H9 (cell line): Measurements from ENCODE around the gene NFATC1. TPM values are rescaled to one million over a fixed set of nuclear protein-coding genes. Genes with fewer than 3 reads are reported as not detected.

Source experiments
- DNase-seq: peaks from one replicate; pipeline ENCODE4 v3.0.0-alpha.2; 2017
- H2AFZ ChIP-seq: one replicate; pipeline ENCODE4 v1.6.1; 2013; ENCODE audit warnings: mild to moderate bottlenecking, low read length, control low read depth, moderate library complexity
- H2AK5ac ChIP-seq: 2 replicates; pipeline ENCODE4 v1.6.1; 2013; ENCODE audit warnings: low read length, control low read depth, mixed read lengths; ENCODE audit not compliant: insufficient read length
- H2BK120ac ChIP-seq: one replicate; pipeline ENCODE4 v1.6.1; 2013; ENCODE audit warnings: low read depth, mild to moderate bottlenecking, low read length, control low read depth, inconsistent platforms; ENCODE audit not compliant: poor library complexity, severe bottlenecking
- H2BK12ac ChIP-seq: 2 replicates; pipeline ENCODE4 v1.6.1; 2013; ENCODE audit warnings: low read length, control low read depth, mixed read lengths, low read depth; ENCODE audit not compliant: insufficient read length
- H2BK15ac ChIP-seq: 2 replicates; pipeline ENCODE4 v1.6.1; 2013; ENCODE audit warnings: low read depth, low read length, control low read depth
- H2BK20ac ChIP-seq: one replicate; pipeline ENCODE4 v1.6.1; 2013; ENCODE audit warnings: low read depth, mild to moderate bottlenecking, low read length, control low read depth, inconsistent platforms; ENCODE audit not compliant: poor library complexity, severe bottlenecking
- H2BK5ac ChIP-seq: 2 replicates; pipeline ENCODE4 v1.6.1; 2013; ENCODE audit warnings: low read length, control low read depth, mixed read lengths; ENCODE audit not compliant: insufficient read length
- H3K14ac ChIP-seq: 2 replicates; pipeline ENCODE4 v1.6.1; 2013; ENCODE audit warnings: low read length, control low read depth; ENCODE audit not compliant: insufficient read depth
- H3K18ac ChIP-seq: 2 replicates; pipeline ENCODE4 v1.6.1; 2013; ENCODE audit warnings: low read depth, mild to moderate bottlenecking, mixed read lengths, low read length, control low read depth; ENCODE audit not compliant: insufficient read length
- H3K23ac ChIP-seq: 2 replicates; pipeline ENCODE4 v1.6.1; 2013; ENCODE audit warnings: low read length, control low read depth, mixed read lengths, low read depth; ENCODE audit not compliant: insufficient read length
- H3K23me2 ChIP-seq: 2 replicates; pipeline ENCODE4 v1.6.1; 2013; ENCODE audit warnings: low read depth, mild to moderate bottlenecking, mixed read lengths, low read length, control low read depth; ENCODE audit not compliant: insufficient read length, poor library complexity, severe bottlenecking
- H3K27ac ChIP-seq: 2 replicates; pipeline ENCODE4 v1.5.1; 2013; ENCODE audit warnings: low read length, control low read depth, mixed read lengths, low read depth; ENCODE audit not compliant: insufficient read length
- H3K27me3 ChIP-seq: 2 replicates; pipeline ENCODE4 v1.6.1; 2013; ENCODE audit warnings: low read length, control low read depth, inconsistent platforms; ENCODE audit not compliant: insufficient read depth
- H3K4ac ChIP-seq: 2 replicates; pipeline ENCODE4 v1.6.1; 2013; ENCODE audit warnings: low read depth, mild to moderate bottlenecking, control low read depth, inconsistent platforms, low read length, moderate library complexity
- H3K4me1 ChIP-seq: 2 replicates; pipeline ENCODE4 v1.6.1; 2013; ENCODE audit warnings: low read length, control low read depth, inconsistent platforms; ENCODE audit not compliant: insufficient read depth
- H3K4me2 ChIP-seq: 2 replicates; pipeline ENCODE4 v1.6.1; 2013; ENCODE audit warnings: low read length, control low read depth, mixed read lengths; ENCODE audit not compliant: insufficient read length, insufficient read depth
- H3K56ac ChIP-seq: 2 replicates; pipeline ENCODE4 v1.6.1; 2013; ENCODE audit warnings: low read depth, mild to moderate bottlenecking, mixed read lengths, low read length, control low read depth; ENCODE audit not compliant: insufficient read length
- H3K79me1 ChIP-seq: 2 replicates; pipeline ENCODE4 v1.6.1; 2013; ENCODE audit warnings: low read depth, mild to moderate bottlenecking, moderate library complexity, low read length, control low read depth, inconsistent platforms; ENCODE audit not compliant: insufficient read depth, poor library complexity, severe bottlenecking
- H3K79me2 ChIP-seq: 2 replicates; pipeline ENCODE4 v1.6.1; 2013; ENCODE audit warnings: low read length, control low read depth, inconsistent platforms; ENCODE audit not compliant: insufficient read depth
- H3K9ac ChIP-seq: 2 replicates; pipeline ENCODE4 v1.6.1; 2013; ENCODE audit warnings: low read length, control low read depth, mixed read lengths; ENCODE audit not compliant: insufficient read length; ENCODE audit errors: extremely low read depth
- H3K9me3 ChIP-seq: one replicate; pipeline ENCODE4 v1.6.1; 2013; ENCODE audit warnings: low read depth, low read length, inconsistent platforms; ENCODE audit not compliant: control insufficient read depth
- H3T11ph ChIP-seq: one replicate; pipeline ENCODE4 v1.6.1; 2013; ENCODE audit warnings: mild to moderate bottlenecking, low read length, control low read depth, inconsistent platforms
- H4K20me1 ChIP-seq: one replicate; pipeline ENCODE4 v1.6.1; 2013; ENCODE audit not compliant: control insufficient read depth, insufficient read length, insufficient read depth
- H4K5ac ChIP-seq: 2 replicates; pipeline ENCODE4 v1.6.1; 2013; ENCODE audit warnings: low read depth, mild to moderate bottlenecking, mixed read lengths, low read length, control low read depth; ENCODE audit not compliant: insufficient read length
- H4K8ac ChIP-seq: replicated peaks from 2 replicates; pipeline ENCODE4 v1.6.1; 2013; ENCODE audit warnings: low read length, control low read depth, mixed read lengths, low read depth; ENCODE audit not compliant: insufficient read length
- H4K91ac ChIP-seq: 2 replicates; pipeline ENCODE4 v1.6.1; 2013; ENCODE audit warnings: low read depth, mild to moderate bottlenecking, moderate library complexity, mixed read lengths, low read length, control low read depth; ENCODE audit not compliant: insufficient read length
- H3K27ac Mint-ChIP-seq, 3 experiments: 2 replicates in 2 of 3; 3 replicates in 1 of 3; pipeline ENCODE4 v1.8.0; 2020 to 2021; ENCODE audit warnings: mixed read lengths in 3 of 3, mild to moderate bottlenecking in 1 of 3, moderate library complexity in 1 of 3
- H3K27me3 Mint-ChIP-seq: 2 replicates; pipeline ENCODE4 v1.8.0; 2021; ENCODE audit warnings: low read depth, mild to moderate bottlenecking, moderate library complexity, mixed read lengths
- H3K36me3 Mint-ChIP-seq, 3 experiments: 2 replicates in 2 of 3; 3 replicates in 1 of 3; pipeline ENCODE4 v1.8.0; 2020 to 2021; ENCODE audit warnings: low read depth in 3 of 3, mixed read lengths in 3 of 3; ENCODE audit not compliant: insufficient read depth in 1 of 3
- H3K4me1 Mint-ChIP-seq, 2 experiments: 2 replicates each; pipeline ENCODE4 v1.8.0; 2020; ENCODE audit warnings: mixed read lengths in 2 of 2
- H3K4me3 Mint-ChIP-seq, 2 experiments: 2 replicates in 1 of 2; 3 replicates in 1 of 2; pipeline ENCODE4 v1.8.0; 2020 to 2021; ENCODE audit warnings: mild to moderate bottlenecking in 2 of 2, mixed read lengths in 2 of 2, moderate library complexity in 1 of 2
- H3K9me3 Mint-ChIP-seq, 2 experiments: 2 replicates in 1 of 2; 3 replicates in 1 of 2; pipeline ENCODE4 v1.8.0; 2020; ENCODE audit warnings: mild to moderate bottlenecking in 2 of 2, mixed read lengths in 2 of 2, moderate library complexity in 1 of 2
- WGBS: extraction: QIAGEN DNeasy Blood & Tissue Kit; methylation state at CpG from one replicate; pipeline ENCODE4 v1.1.7; 2013; ENCODE audit warnings: missing lambda C conversion rate, low lambda C conversion rate, mixed read lengths; ENCODE audit not compliant: insufficient read length; ENCODE audit errors: extremely low coverage; 5-methylcytosine and 5-hydroxymethylcytosine counted together
- total RNA-seq: library from RNA; stranded (reverse); gene quantifications from 2 replicates; pipeline ENCODE4 v1.2.1, GENCODE V29; 2021
- TF ChIP-seq, protein P1 (sequence below): fragments of 200-600 bp; sonication (generic); conservative IDR thresholded peaks from 3 replicates; pipeline ENCODE4 v1.8.0; 2021; ENCODE audit warnings: antibody characterized with exemption, mild to moderate bottlenecking

The NFATC1 gene
- total RNA-seq, 1 experiment from 2014 or later: 5.5 TPM

DNA sequence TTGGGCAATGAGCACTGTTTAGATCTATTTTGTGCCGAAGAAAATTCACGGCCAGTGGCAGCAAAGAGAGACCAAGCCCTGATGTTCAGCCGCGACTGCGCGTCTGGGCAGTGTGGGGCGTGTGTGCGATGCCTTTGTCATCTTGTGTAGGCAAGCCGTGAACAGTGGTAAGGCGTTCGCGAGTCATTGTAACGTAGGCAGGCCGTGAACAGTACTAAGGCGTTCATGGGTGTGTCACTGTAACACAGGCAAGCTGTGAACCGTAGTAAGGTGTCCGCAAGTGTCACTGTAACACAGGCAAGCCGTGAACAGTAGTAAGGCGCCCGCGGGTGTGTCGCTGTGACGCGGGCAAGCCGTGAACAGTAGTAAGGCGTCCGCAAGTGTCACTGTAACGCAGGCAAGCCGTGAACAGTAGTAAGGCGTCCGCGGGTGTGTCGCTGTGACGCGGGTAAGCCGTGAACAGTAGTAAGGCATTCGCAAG is 99.9 kb downstream of the NFATC1 start:
- peaks cover 3 to 9% (median 3%) of the 10 kb centered on the region in 3 experiments; a peak in 3 of 7 replicates for H3K36me3 Mint-ChIP-seq
- no CpG with 5 or more reads among the region's 37 CpGs for WGBS
- no peak overlapping the region for H2BK12ac ChIP-seq
- H4K20me1 ChIP-seq: no peaks in the 10 kb centered on the region
- H4K5ac ChIP-seq: no peak overlapping the region
- no peaks in the 10 kb centered on the region for H3K79me2 ChIP-seq
- no peak overlapping the region for H4K91ac ChIP-seq
- H3K27ac ChIP-seq: no peak overlapping the region
- H3K23me2 ChIP-seq: no peaks in the 10 kb centered on the region
- no peaks in the 10 kb centered on the region for H3K27me3 ChIP-seq
- H3K9me3 Mint-ChIP-seq: peaks cover 25 to 28% of the 10 kb centered on the region in 2 experiments
- no peak overlapping the region for H3K4me2 ChIP-seq
- TF ChIP-seq, protein P1, sequence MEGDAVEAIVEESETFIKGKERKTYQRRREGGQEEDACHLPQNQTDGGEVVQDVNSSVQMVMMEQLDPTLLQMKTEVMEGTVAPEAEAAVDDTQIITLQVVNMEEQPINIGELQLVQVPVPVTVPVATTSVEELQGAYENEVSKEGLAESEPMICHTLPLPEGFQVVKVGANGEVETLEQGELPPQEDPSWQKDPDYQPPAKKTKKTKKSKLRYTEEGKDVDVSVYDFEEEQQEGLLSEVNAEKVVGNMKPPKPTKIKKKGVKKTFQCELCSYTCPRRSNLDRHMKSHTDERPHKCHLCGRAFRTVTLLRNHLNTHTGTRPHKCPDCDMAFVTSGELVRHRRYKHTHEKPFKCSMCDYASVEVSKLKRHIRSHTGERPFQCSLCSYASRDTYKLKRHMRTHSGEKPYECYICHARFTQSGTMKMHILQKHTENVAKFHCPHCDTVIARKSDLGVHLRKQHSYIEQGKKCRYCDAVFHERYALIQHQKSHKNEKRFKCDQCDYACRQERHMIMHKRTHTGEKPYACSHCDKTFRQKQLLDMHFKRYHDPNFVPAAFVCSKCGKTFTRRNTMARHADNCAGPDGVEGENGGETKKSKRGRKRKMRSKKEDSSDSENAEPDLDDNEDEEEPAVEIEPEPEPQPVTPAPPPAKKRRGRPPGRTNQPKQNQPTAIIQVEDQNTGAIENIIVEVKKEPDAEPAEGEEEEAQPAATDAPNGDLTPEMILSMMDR: no peak
- H3K4me1 Mint-ChIP-seq: no peaks in the 10 kb centered on the region
- H3K18ac ChIP-seq: no peak overlapping the region
- H2BK120ac ChIP-seq: no peak overlapping the region
- no peak overlapping the region for H2AFZ ChIP-seq
- H3K56ac ChIP-seq: no peak overlapping the region
- DNase-seq: no peak
- no peak overlapping the region for H3K4ac ChIP-seq
- H3K4me3 Mint-ChIP-seq: no peak overlapping the region
- no peak overlapping the region for H4K8ac ChIP-seq
- no peak overlapping the region for H2BK15ac ChIP-seq
- no peak overlapping the region for H3K27ac Mint-ChIP-seq
- H2AK5ac ChIP-seq: no peak overlapping the region
- peaks cover 11% of the 10 kb centered on the region for H3K9me3 ChIP-seq
- H3K27me3 Mint-ChIP-seq: peaks cover 3% of the 10 kb centered on the region; the same call in 1 of the 2 replicates
- no peak overlapping the region for H2BK20ac ChIP-seq
- H2BK5ac ChIP-seq: no peak overlapping the region
- H3K4me1 ChIP-seq: no peaks in the 10 kb centered on the region
- H3K79me1 ChIP-seq: no peaks in the 10 kb centered on the region
- no peak overlapping the region; the same call in 1 of the 2 replicates for H3K14ac ChIP-seq
- no peak overlapping the region for H3T11ph ChIP-seq
- H3K9ac ChIP-seq: no peak overlapping the region
- no peak overlapping the region for H3K23ac ChIP-seq
